GM23248 (cell line): ENCODE measurements around the gene SLC7A8. TPM values are rescaled to one million over a fixed set of nuclear protein-coding genes. Genes with fewer than 3 reads are reported as not detected.

Experiments
- DNase-seq: peaks from one replicate; pipeline ENCODE4 v3.0.0-alpha.2; 2015
- H2AFZ ChIP-seq: fragments of 200-600 bp; sonication (generic); 2 replicates; pipeline ENCODE4 v1.6.1; 2016; ENCODE audit warnings: antibody characterized with exemption
- H3F3A ChIP-seq: fragments of 200-600 bp; sonication (generic); 2 replicates; pipeline ENCODE4 v1.6.1; 2016; ENCODE audit warnings: mild to moderate bottlenecking, antibody characterized with exemption, mixed run types; ENCODE audit not compliant: insufficient read depth
- H3K27ac ChIP-seq: fragments of 200-600 bp; sonication (generic); 2 replicates; pipeline ENCODE4 v1.5.1; 2016; ENCODE audit warnings: mild to moderate bottlenecking
- H3K27me3 ChIP-seq: fragments of 200-600 bp; sonication (generic); replicated peaks from 2 replicates; pipeline ENCODE4 v1.6.1; 2016; ENCODE audit warnings: mild to moderate bottlenecking; ENCODE audit not compliant: insufficient read depth
- H3K36me3 ChIP-seq: fragments of 200-600 bp; sonication (generic); 2 replicates; pipeline ENCODE4 v1.6.1; 2016; ENCODE audit warnings: low read depth, mild to moderate bottlenecking
- H3K4me1 ChIP-seq: fragments of 200-600 bp; sonication (generic); 2 replicates; pipeline ENCODE4 v1.6.1; 2016; ENCODE audit warnings: mild to moderate bottlenecking; ENCODE audit not compliant: insufficient read depth
- H3K4me2 ChIP-seq: fragments of 200-600 bp; sonication (generic); one replicate; pipeline ENCODE4 v1.6.1; 2016; ENCODE audit warnings: mild to moderate bottlenecking; ENCODE audit not compliant: unreplicated experiment
- H3K4me3 ChIP-seq: fragments of 200-600 bp; sonication (generic); 2 replicates; pipeline ENCODE4 v1.5.1; 2016; ENCODE audit warnings: mild to moderate bottlenecking
- H3K79me2 ChIP-seq: fragments of 200-600 bp; sonication (generic); 2 replicates; pipeline ENCODE4 v1.6.1; 2016; ENCODE audit warnings: mild to moderate bottlenecking; ENCODE audit not compliant: insufficient read depth
- H3K9ac ChIP-seq: fragments of 200-600 bp; sonication (generic); 2 replicates; pipeline ENCODE4 v1.6.1; 2016; ENCODE audit warnings: mild to moderate bottlenecking
- H3K9me2 ChIP-seq: fragments of 200-600 bp; sonication (generic); 2 replicates; pipeline ENCODE4 v1.6.1; 2016; ENCODE audit warnings: mixed run types, mild to moderate bottlenecking, moderate library complexity; ENCODE audit not compliant: insufficient read depth
- H3K9me3 ChIP-seq: fragments of 200-600 bp; sonication (generic); one replicate; pipeline ENCODE4 v1.6.1; 2017; ENCODE audit warnings: low read depth
- H4K20me1 ChIP-seq: fragments of 200-600 bp; sonication (generic); 2 replicates; pipeline ENCODE4 v1.6.0; 2016; ENCODE audit not compliant: insufficient read depth
- EZH2 ChIP-seq: fragments of 200-600 bp; sonication (generic); IDR thresholded peaks from 2 replicates; pipeline ENCODE4 v1.6.1; 2018; ENCODE audit warnings: antibody characterized with exemption, mild to moderate bottlenecking; ENCODE audit not compliant: insufficient read depth, poor library complexity, severe bottlenecking
- EZH2phosphoT487 ChIP-seq: fragments of 200-600 bp; sonication (generic); IDR thresholded peaks from 2 replicates; pipeline ENCODE4 v1.6.1; 2018; ENCODE audit warnings: antibody characterized with exemption, moderate library complexity, mild to moderate bottlenecking, low read depth; ENCODE audit not compliant: insufficient read depth
- WGBS, 2 experiments: methylation state at CpG; one replicate each; pipeline ENCODE4 v1.1.6; 2015 to 2017; ENCODE audit warnings: low lambda C conversion rate in 2 of 2, low coverage in 1 of 2; ENCODE audit errors: missing lambda C conversion rate in 2 of 2; 5-methylcytosine and 5-hydroxymethylcytosine counted together
- in situ Hi-C: fragments of 300-500 bp; cut with MboI; formaldehyde crosslinking; loops from 2 replicates; pipeline ENCODE4 v1.15.0; 2020
- polyA plus RNA-seq: library from polyadenylated mRNA; unstranded; fragments of >200 nt; fragmentation: Nextera tagmentation; extraction: Ambion mirVana; gene quantifications from 2 replicates; pipeline ENCODE4 v1.2.1, GENCODE V29; 2016
- total RNA-seq: library from RNA; depleted of rRNA; stranded (reverse); fragments of >200 nt; shearing (Covaris generic); gene quantifications from 2 replicates; pipeline ENCODE4 v1.2.3, GENCODE V29; 2014

Gene SLC7A8
- total and polyA plus RNA-seq, 2 experiments from 2014 or later = 6.7 to 9.9 TPM

GRCh38 chr14:23104591-23105347, 78.7 kb downstream of the SLC7A8 start, which contains the start of gene CIROP:
Gene CIROP, minus strand, starts transcription at chr14:23104989. Its CDS starts 69 bp downstream, at chr14:23104920.
- Histone ChIP-seq H3K4me2 (no peak within 1 kb of the TSS), H3K36me3 (no peaks in the 10 kb centered on the region), H3K4me1 (0 out of 2 replicates have a peak, but pooled peaks cover 4% of the 10 kb centered on the region), H3K9me2 (no peaks in the 10 kb centered on the region), H3K27me3 (no peaks in the 10 kb centered on the region), H2AFZ (no peak within 1 kb of the TSS), H3K9ac (no peak within 1 kb of the TSS), H3F3A (peaks cover 14% of the 10 kb centered on the region), H3K9me3 (no peaks in the 10 kb centered on the region), H4K20me1 (no peaks in the 10 kb centered on the region), H3K27ac (no peak within 1 kb of the TSS), H3K79me2 (peaks cover 9% of the 10 kb centered on the region), H3K4me3 (no peak within 1 kb of the TSS)
- DNase-seq = peak; percentile 36
- WGBS, 2 experiments = 61 to 62% methylated on average over 11 of the region's 11 CpGs
- in situ Hi-C loops = no loop called here
- TF ChIP-seq EZH2phosphoT487 = no peak
- no peak for TF ChIP-seq EZH2

GRCh38 chr14:23104070-23104590, 79.3 kb downstream of the SLC7A8 start:
- H2AFZ ChIP-seq = no peak overlapping the region
- H3K27ac ChIP-seq = no peak overlapping the region
- 81% methylated on average over 6 of the region's 6 CpGs for WGBS, 2 experiments
- in situ Hi-C loops = no loop called here
- 0 out of 2 replicates have a peak, but pooled peaks cover under 1% of the 10 kb centered on the region for H4K20me1 ChIP-seq
- H3K36me3 ChIP-seq = no peaks in the 10 kb centered on the region
- H3K9ac ChIP-seq = no peak overlapping the region
- no peak overlapping the region for H3K4me3 ChIP-seq
- no peaks in the 10 kb centered on the region for H3K9me2 ChIP-seq
- DNase-seq = no peak
- H3K4me1 ChIP-seq = 0 out of 2 replicates have a peak, but pooled peaks cover 4% of the 10 kb centered on the region
- H3K4me2 ChIP-seq = no peak overlapping the region
- TF ChIP-seq EZH2phosphoT487 (no peak), EZH2 (no peak)
- H3K27me3 ChIP-seq = no peaks in the 10 kb centered on the region
- H3K9me3 ChIP-seq = no peaks in the 10 kb centered on the region
- H3K79me2 ChIP-seq = peaks cover 15% of the 10 kb centered on the region
- peaks cover 14% of the 10 kb centered on the region for H3F3A ChIP-seq

- H4K20me1 ChIP-seq = 0 out of 2 replicates have a peak, but pooled peaks cover 6% of the 10 kb centered on the region
- no peaks in the 10 kb centered on the region for H3K27me3 ChIP-seq
- H3K9ac ChIP-seq = no peak overlapping the region
- no peak overlapping the region for H3K4me2 ChIP-seq
- in situ Hi-C loops = no loop called here
- WGBS, 2 experiments = 83 to 89% methylated on average over 4 of the region's 4 CpGs
- DNase-seq = no peak
- peaks cover 4% of the 10 kb centered on the region; the same call in 1 of the 2 replicates for H3K36me3 ChIP-seq
- TF ChIP-seq EZH2phosphoT487 = no peak
- no peak for TF ChIP-seq EZH2
- peaks cover 20% of the 10 kb centered on the region for H3K79me2 ChIP-seq
- H2AFZ ChIP-seq = no peak overlapping the region
- H3K27ac ChIP-seq = no peak overlapping the region
- peaks cover 14% of the 10 kb centered on the region for H3F3A ChIP-seq
- 0 out of 2 replicates have a peak, but pooled peaks cover 4% of the 10 kb centered on the region for H3K4me1 ChIP-seq
- no peak overlapping the region for H3K4me3 ChIP-seq
- no peaks in the 10 kb centered on the region for H3K9me2 ChIP-seq
- no peaks in the 10 kb centered on the region for H3K9me3 ChIP-seq
Measured at GRCh38 chr14:23103581-23103980, 79.9 kb downstream of the SLC7A8 start.

GRCh38 chr14:23102801-23103200, 80.7 kb downstream of the SLC7A8 start:
- no peaks in the 10 kb centered on the region for H3K27me3 ChIP-seq
- peaks cover 14% of the 10 kb centered on the region for H3F3A ChIP-seq
- no peak overlapping the region for H3K27ac ChIP-seq
- no peaks in the 10 kb centered on the region for H3K9me2 ChIP-seq
- H3K79me2 ChIP-seq = peaks cover 28% of the 10 kb centered on the region
- H3K36me3 ChIP-seq = peaks cover 12% of the 10 kb centered on the region; the same call in 1 of the 2 replicates
- H3K4me3 ChIP-seq = no peak overlapping the region
- H2AFZ ChIP-seq = no peak overlapping the region
- TF ChIP-seq EZH2phosphoT487 (no peak), EZH2 (no peak)
- no peak overlapping the region for H3K4me2 ChIP-seq
- peaks cover 13% of the 10 kb centered on the region; the same call in 1 of the 2 replicates for H4K20me1 ChIP-seq
- 90 to 98% methylated on average over 2 of the region's 2 CpGs for WGBS, 2 experiments
- H3K9ac ChIP-seq = no peak overlapping the region
- no peaks in the 10 kb centered on the region for H3K9me3 ChIP-seq
- in situ Hi-C loops = no loop called here
- H3K4me1 ChIP-seq = peaks cover 5% of the 10 kb centered on the region; the same call in 1 of the 2 replicates
- no peak for DNase-seq
